Panc1 (cell line): ENCODE measurements around the gene UTY. TPM values are rescaled to one million over a fixed set of nuclear protein-coding genes. Genes with fewer than 3 reads are reported as not detected.

ENCODE experiments used
- ATAC-seq: fragments of 200-7000 bp; cut with Tn5 transposase; 2 replicates; pipeline ENCODE4 v1.9.1; 2020; ENCODE audit warnings: mild to moderate bottlenecking, moderate library complexity
- BruUV-seq: library from RNA; stranded (reverse); fragments of 400-500 nt; replicated peaks from 2 replicates; lab custom pipeline; 2021; lab: Mats Ljungman, UMichigan
- CTCF ChIA-PET: fragments of 300-600 bp; sonication (Branson Sonifier 250); formaldehyde crosslinking; loops from one replicate; lab custom pipeline; 2022; ENCODE audit warnings: antibody characterized with exemption; lab: Charles Lee
- POLR2A ChIA-PET: fragments of 300-600 bp; sonication (Branson Sonifier 250); formaldehyde crosslinking; loops from one replicate; lab custom pipeline; 2022; ENCODE audit warnings: antibody characterized with exemption; lab: Charles Lee
- DNase-seq: peaks from one replicate; pipeline ENCODE4 v3.0.0-alpha.2; 2010; ENCODE audit warnings: low read depth, low spot score
- H3K27ac ChIP-seq: 2 replicates; pipeline ENCODE4 v1.5.1; 2011; ENCODE audit warnings: mild to moderate bottlenecking, low read length, inconsistent platforms
- H3K27me3 ChIP-seq: fragments of 200-500 bp; sonication (Bioruptor generic); 2 replicates; pipeline ENCODE4 v1.6.0; 2014; ENCODE audit warnings: low read length, inconsistent platforms; ENCODE audit not compliant: control insufficient read depth, insufficient read depth
- H3K36me3 ChIP-seq: fragments of 200-500 bp; sonication (Bioruptor generic); 2 replicates; pipeline ENCODE4 v1.5.1; 2014; ENCODE audit warnings: inconsistent platforms, mild to moderate bottlenecking, low read length, moderate library complexity; ENCODE audit not compliant: control insufficient read depth, insufficient read depth
- H3K4me1 ChIP-seq: 2 replicates; pipeline ENCODE4 v1.5.1; 2011; ENCODE audit warnings: inconsistent platforms, mild to moderate bottlenecking, low read length, moderate library complexity; ENCODE audit not compliant: control insufficient read depth, insufficient read depth
- H3K4me3 ChIP-seq, 2 experiments: 2 replicates each; pipeline ENCODE4 v1.5.1; 2011 to 2012; ENCODE audit warnings: low read depth in 2 of 2, low read length in 2 of 2, mild to moderate bottlenecking in 2 of 2, inconsistent platforms in 1 of 2, moderate library complexity in 1 of 2
- H3K9me3 ChIP-seq: fragments of 200-500 bp; sonication (Bioruptor generic); 2 replicates; pipeline ENCODE4 v1.5.1; 2014; ENCODE audit warnings: low read depth, mild to moderate bottlenecking, inconsistent platforms, low read length, moderate library complexity; ENCODE audit not compliant: control insufficient read depth, insufficient read depth
- CTCF ChIP-seq: fragments of 450-650 bp; IDR thresholded peaks from 2 replicates; pipeline ENCODE4 v1.5.1; 2017; ENCODE audit warnings: mild to moderate bottlenecking
- POLR2AphosphoS5 ChIP-seq: IDR thresholded peaks from 2 replicates; pipeline ENCODE4 v1.6.1; 2012; ENCODE audit warnings: mild to moderate bottlenecking, low read depth, low read length, moderate library complexity
- REST ChIP-seq, 2 experiments: IDR thresholded peaks; 2 replicates each; pipeline ENCODE4 v1.6.1; 2011 to 2012; ENCODE audit warnings: low read depth in 2 of 2, control low read depth in 1 of 2, low read length in 1 of 2, mild to moderate bottlenecking in 1 of 2, moderate library complexity in 1 of 2; ENCODE audit not compliant: insufficient read depth in 1 of 2
- SIN3A ChIP-seq: IDR thresholded peaks from 2 replicates; pipeline ENCODE4 v1.6.1; 2012; ENCODE audit warnings: low read depth, mild to moderate bottlenecking, low read length, moderate library complexity, borderline replicate concordance; ENCODE audit not compliant: insufficient read depth
- TCF7L2 ChIP-seq: IDR thresholded peaks from 2 replicates; pipeline ENCODE4 v1.6.1; 2011; ENCODE audit warnings: mild to moderate bottlenecking, low read depth, low read length, inconsistent platforms
- in situ Hi-C: cut with HindIII; loops from 2 replicates; pipeline ENCODE4 v1.10.0; 2016; ENCODE audit warnings: low sequenced_read_pairs, low pct_unique_long_range_greater_than_20kb
- intact Hi-C: fragments of 100-400 bp; cut with micrococcal nuclease; formaldehyde crosslinking; loops from one replicate; pipeline ENCODE4 v1.10.0; 2022; ENCODE audit not compliant: unreplicated experiment
- total RNA-seq: library from RNA; stranded (reverse); gene quantifications from one replicate; pipeline ENCODE4 v1.2.1, GENCODE V29; 2021; ENCODE audit not compliant: unreplicated experiment

The UTY gene
- total RNA-seq, 1 experiment from 2014 or later: 0.10 TPM

DNA sequence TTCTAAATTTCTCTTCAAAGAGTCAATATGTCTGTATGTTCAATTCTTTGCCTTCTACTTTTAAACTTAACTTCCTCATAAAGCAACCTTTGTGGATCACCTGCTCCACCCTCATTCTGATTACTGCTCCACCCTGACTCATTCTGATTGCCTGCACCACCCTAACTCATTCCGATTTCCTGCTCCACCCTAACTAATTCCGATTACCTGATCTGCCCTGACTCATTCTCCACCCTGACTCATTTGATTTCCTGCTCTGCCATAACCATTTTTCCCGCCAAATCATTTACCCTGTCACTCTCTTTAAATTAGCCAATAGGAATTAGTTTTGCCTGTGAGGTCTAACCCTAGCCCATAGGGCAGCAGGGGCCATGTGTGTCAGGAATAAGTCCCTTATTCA, 50.3 kb downstream of the UTY start:
- H3K4me3 ChIP-seq: no peak overlapping the region
- TF ChIP-seq POLR2AphosphoS5: no peak
- no peak for TF ChIP-seq REST (IDR thresholded peaks at IDR 0.05; ENCODE audit: insufficient read depth in 1 of 2, low read depth in 2 of 2, low read length in 1 of 2)
- no peak for TF ChIP-seq SIN3A
- no peak for TF ChIP-seq CTCF
- TF ChIP-seq TCF7L2: no peak
- no peak for DNase-seq

GRCh38 chrY:13423281-13423732, 56.5 kb downstream of the UTY start:
- Histone ChIP-seq H3K36me3 (no peaks in the 10 kb centered on the region), H3K4me1 (no peaks in the 10 kb centered on the region), H3K9me3 (no peaks in the 10 kb centered on the region), H3K27ac (no peak overlapping the region), H3K27me3 (no peaks in the 10 kb centered on the region), H3K4me3 (no peak overlapping the region)
- in situ Hi-C loops (no loop called here), intact Hi-C loops (no loop called here)
- BruUV-seq: no TSS peak
- ChIA-PET POLR2A (no interaction called here), CTCF (no interaction called here)
- ATAC-seq (no peak), DNase-seq (no peak)
- TF ChIP-seq REST (IDR thresholded peaks at IDR 0.05; ENCODE audit: insufficient read depth in 1 of 2, low read depth in 2 of 2, low read length in 1 of 2) (no peak), POLR2AphosphoS5 (no peak), TCF7L2 (no peak), CTCF (no peak), SIN3A (no peak)

More for the DNA sequence above, 50.3 kb downstream of the UTY start:
- Histone ChIP-seq H3K9me3 (no peaks in the 10 kb centered on the region), H3K4me1 (no peaks in the 10 kb centered on the region), H3K27ac (no peak overlapping the region), H3K36me3 (no peaks in the 10 kb centered on the region), H3K27me3 (no peaks in the 10 kb centered on the region)
- POLR2A ChIA-PET: no interaction called here
- CTCF ChIA-PET: no interaction called here
- no TSS peak for BruUV-seq
- no peak for ATAC-seq
- in situ Hi-C loops (no loop called here), intact Hi-C loops (no loop called here)
